Activated CD4-positive, alpha-beta memory T cell treated with anti-CD3 and anti-CD28 coated beads for 36 hours (primary cell): ENCODE results near the gene APOBEC3C. TPM values are rescaled to one million over a fixed set of nuclear protein-coding genes. Genes with fewer than 3 reads are reported as not detected.
"Not testable (repeated sequence)": the region's sequence is repeated elsewhere in the genome, so short reads cannot be mapped to it uniquely, and the experiment has no call there.

ENCODE experiments used
- CTCF ChIA-PET: fragments of 350-600 bp; sonication (Branson Sonifier 250); formaldehyde crosslinking; loops from one replicate; lab custom pipeline; 2021; ENCODE audit warnings: antibody characterized with exemption, inconsistent platforms; lab: Charles Lee
- POLR2A ChIA-PET: fragments of 350-600 bp; sonication (Branson Sonifier 250); formaldehyde crosslinking; loops from one replicate; lab custom pipeline; 2021; ENCODE audit warnings: antibody characterized with exemption; lab: Charles Lee
- DNase-seq: peaks from one replicate; pipeline ENCODE4 v3.0.0-alpha.2; 2020
- H3K27ac Mint-ChIP-seq: one replicate; pipeline ENCODE4 v1.8.0; 2021; ENCODE audit warnings: mixed read lengths
- H3K27me3 Mint-ChIP-seq: one replicate; pipeline ENCODE4 v1.8.0; 2021; ENCODE audit warnings: mixed read lengths
- H3K36me3 Mint-ChIP-seq: one replicate; pipeline ENCODE4 v1.8.0; 2021; ENCODE audit warnings: mixed read lengths
- H3K4me1 Mint-ChIP-seq: one replicate; pipeline ENCODE4 v1.8.0; 2021; ENCODE audit warnings: low read depth, mixed read lengths
- H3K4me3 Mint-ChIP-seq: one replicate; pipeline ENCODE4 v1.8.0; 2021; ENCODE audit warnings: mild to moderate bottlenecking, mixed read lengths
- H3K9me3 Mint-ChIP-seq: one replicate; pipeline ENCODE4 v1.8.0; 2021; ENCODE audit warnings: mixed read lengths
- intact Hi-C: fragments of 100-400 bp; cut with micrococcal nuclease; formaldehyde crosslinking; loops from one replicate; pipeline ENCODE4 v1.15.1; 2023
- total RNA-seq, 2 experiments: library from RNA; stranded (reverse); gene quantifications; one replicate each; pipeline ENCODE4 v1.2.3, GENCODE V29; 2021

APOBEC3C gene
- total RNA-seq, 2 experiments from 2014 or later: 141 to 142 TPM

- ChIA-PET POLR2A (no interaction called here), CTCF (interaction anchor here (0.9 kb wide), 1 partner anchor 142 kb away, joined by 3 read pairs; no protein-coding TSS in a partner anchor)
- Mint-ChIP-seq H3K4me1 (peaks cover 32% of the 10 kb centered on the region), H3K4me3 (no peak overlapping the region), H3K27ac (no peak overlapping the region), H3K27me3 (no peaks in the 10 kb centered on the region), H3K36me3 (peaks cover 5% of the 10 kb centered on the region), H3K9me3 (no peaks in the 10 kb centered on the region)
- intact Hi-C loops: loop anchor here (5.0 kb wide), 1 partner anchor 306 kb away; the partner anchor contains the start of gene RPL3
- DNase-seq: no peak
These were observed 3.1 kb upstream of the APOBEC3C start for GRCh38 chr22:39010946-39011345.

GRCh38 chr22:39012533-39013511, 1.2 kb upstream of the APOBEC3C start:
- POLR2A ChIA-PET: no interaction called here
- intact Hi-C loops: loop anchor here (5.0 kb wide), 1 partner anchor 304 kb away; the partner anchor contains the start of gene RPL3
- H3K36me3 Mint-ChIP-seq: peaks cover 9% of the 10 kb centered on the region
- peak overlapping the region; percentile 42 for H3K4me3 Mint-ChIP-seq
- CTCF ChIA-PET: interaction anchor here (0.6 to 1.9 kb wide), 5 partner anchors 9 to 204 kb away, joined by 3 to 8 read pairs (median 4); partner anchors contain the start of gene NPTXR
- H3K27ac Mint-ChIP-seq: peak overlapping the region; percentile 15
- H3K27me3 Mint-ChIP-seq: no peaks in the 10 kb centered on the region
- H3K9me3 Mint-ChIP-seq: no peaks in the 10 kb centered on the region
- no peak for DNase-seq
- peaks cover 41% of the 10 kb centered on the region for H3K4me1 Mint-ChIP-seq

- intact Hi-C loops: loop anchor here (5.0 kb wide), 1 partner anchor 304 kb away; the partner anchor contains the start of gene RPL3
- POLR2A ChIA-PET: not testable (repeated sequence)
- H3K27ac Mint-ChIP-seq: peak overlapping the region; percentile 96
These were observed 506 bp upstream of the APOBEC3C start for GRCh38 chr22:39013561-39013941.

GRCh38 chr22:39014723-39015121, 665 bp downstream of the APOBEC3C start:
- peaks cover 20% of the 10 kb centered on the region for H3K36me3 Mint-ChIP-seq
- H3K27me3 Mint-ChIP-seq, H3K9me3 Mint-ChIP-seq, POLR2A ChIA-PET: not testable (repeated sequence)
- CTCF ChIA-PET: interaction anchor here (0.7 to 1.8 kb wide), 4 partner anchors 105 to 153 kb away, joined by 3 to 10 read pairs (median 5); no protein-coding TSS in a partner anchor
- H3K4me1 Mint-ChIP-seq: peaks cover 50% of the 10 kb centered on the region
- intact Hi-C loops: loop anchor here (1.0 to 5.0 kb wide), 3 partner anchors 76 to 303 kb away; partner anchors contain the start of gene RPL3
- H3K27ac Mint-ChIP-seq: peak overlapping the region; percentile 96
- peak overlapping the region; percentile 97 for H3K4me3 Mint-ChIP-seq
- DNase-seq: peak; percentile 50

More at GRCh38 chr22:39013561-39013941, 506 bp upstream of the APOBEC3C start:
- CTCF ChIA-PET: interaction anchor here (0.6 to 1.9 kb wide), 4 partner anchors 10 to 203 kb away, joined by 3 to 8 read pairs (median 5); partner anchors contain the start of gene NPTXR
- not testable (repeated sequence) for H3K27me3 Mint-ChIP-seq, H3K9me3 Mint-ChIP-seq, DNase-seq
- peaks cover 15% of the 10 kb centered on the region for H3K36me3 Mint-ChIP-seq
- peak overlapping the region; percentile 97 for H3K4me3 Mint-ChIP-seq
- peaks cover 44% of the 10 kb centered on the region for H3K4me1 Mint-ChIP-seq

GRCh38 chr22:39016592-39016991, 2.5 kb downstream of the APOBEC3C start:
- POLR2A ChIA-PET: no interaction called here
- Mint-ChIP-seq H3K27me3 (no peaks in the 10 kb centered on the region), H3K36me3 (peaks cover 27% of the 10 kb centered on the region), H3K9me3 (no peaks in the 10 kb centered on the region), H3K4me1 (peaks cover 51% of the 10 kb centered on the region), H3K27ac (peak overlapping the region; percentile 57), H3K4me3 (no peak overlapping the region)
- no peak for DNase-seq
- intact Hi-C loops: no loop called here
- CTCF ChIA-PET: no interaction called here

- intact Hi-C loops: no loop called here
- no peaks in the 10 kb centered on the region for H3K27me3 Mint-ChIP-seq
- H3K9me3 Mint-ChIP-seq: no peaks in the 10 kb centered on the region
- H3K4me1 Mint-ChIP-seq: peaks cover 46% of the 10 kb centered on the region
- ChIA-PET CTCF (interaction anchor here (0.8 kb wide), 1 partner anchor 118 kb away, joined by 3 read pairs; no protein-coding TSS in a partner anchor), POLR2A (interaction anchor here (0.5 kb wide), 1 partner anchor 26 kb away, joined by 4 read pairs; no protein-coding TSS in a partner anchor)
- DNase-seq: no peak
- peaks cover 39% of the 10 kb centered on the region for H3K36me3 Mint-ChIP-seq
- H3K27ac Mint-ChIP-seq: peak overlapping the region; percentile 47
- H3K4me3 Mint-ChIP-seq: no peak overlapping the region
These were observed 3.7 kb downstream of the APOBEC3C start for GRCh38 chr22:39017596-39018365.

GRCh38 chr22:39020021-39020651, 6.1 kb downstream of the APOBEC3C start:
- H3K4me3 Mint-ChIP-seq: peak overlapping the region; percentile 60
- intact Hi-C loops, DNase-seq, H3K9me3 Mint-ChIP-seq, H3K27me3 Mint-ChIP-seq, POLR2A ChIA-PET: not testable (repeated sequence)
- H3K4me1 Mint-ChIP-seq: peaks cover 53% of the 10 kb centered on the region
- peaks cover 49% of the 10 kb centered on the region for H3K36me3 Mint-ChIP-seq
- H3K27ac Mint-ChIP-seq: peak overlapping the region; percentile 97
- CTCF ChIA-PET: interaction anchor here (3.8 kb wide), 1 partner anchor 17 kb away, joined by 19 read pairs; no protein-coding TSS in a partner anchor

- peak overlapping the region; percentile 97 for H3K27ac Mint-ChIP-seq
These were observed 7.6 kb downstream of the APOBEC3C start for GRCh38 chr22:39021552-39022250.

GRCh38 chr22:39024519-39025308, 10.7 kb downstream of the APOBEC3C start:
- POLR2A ChIA-PET: no interaction called here
- DNase-seq: peak; percentile 39

More at GRCh38 chr22:39021552-39022250, 7.6 kb downstream of the APOBEC3C start:
- intact Hi-C loops: no loop called here
- ChIA-PET POLR2A (interaction anchor here (1.4 kb wide), 1 partner anchor 128 kb away, joined by 4 read pairs; no protein-coding TSS in a partner anchor), CTCF (interaction anchor here (0.9 to 3.8 kb wide), 3 partner anchors 18 to 152 kb away, joined by 3 to 19 read pairs (median 4); no protein-coding TSS in a partner anchor)
- H3K27me3 Mint-ChIP-seq: no peaks in the 10 kb centered on the region
- no peak for DNase-seq
- peaks cover 51% of the 10 kb centered on the region for H3K36me3 Mint-ChIP-seq
- H3K4me3 Mint-ChIP-seq: peak overlapping the region; percentile 90
- no peaks in the 10 kb centered on the region for H3K9me3 Mint-ChIP-seq
- H3K4me1 Mint-ChIP-seq: peaks cover 59% of the 10 kb centered on the region

More at GRCh38 chr22:39024519-39025308, 10.7 kb downstream of the APOBEC3C start:
- Mint-ChIP-seq H3K4me3 (peak overlapping the region; percentile 39), H3K27ac (peak overlapping the region; percentile 74), H3K9me3 (no peaks in the 10 kb centered on the region), H3K27me3 (no peaks in the 10 kb centered on the region), H3K36me3 (peaks cover 37% of the 10 kb centered on the region), H3K4me1 (peaks cover 67% of the 10 kb centered on the region)
- intact Hi-C loops: loop anchor here (5.0 kb wide), 1 partner anchor 68 kb away; no protein-coding TSS in a partner anchor
- CTCF ChIA-PET: no interaction called here
